Aorta (tissue), 5 donors: Measurements from ENCODE around the gene MAPKAPK2. TPM values are rescaled to one million over a fixed set of nuclear protein-coding genes. Genes with fewer than 3 reads are reported as not detected.

Experiments
- ATAC-seq: fragments of 200-7000 bp; cut with Tn5 transposase; one replicate; pipeline ENCODE4 v1.9.1; 2022; ENCODE audit warnings: moderate library complexity; ENCODE audit not compliant: low FRiP score
- DNase-seq, 2 donors: peaks; one replicate each; pipeline ENCODE4 v3.0.0-alpha.2; 2020
- H3K27ac ChIP-seq, 2 donors: one replicate each; pipeline ENCODE4 v1.5.1; 2013; ENCODE audit warnings: low read length in 2 of 2, mild to moderate bottlenecking in 2 of 2, moderate library complexity in 2 of 2, control low read depth in 1 of 2, inconsistent platforms in 1 of 2, low read depth in 1 of 2
- H3K27me3 ChIP-seq, 2 donors: one replicate each; pipeline ENCODE4 v1.6.1; 2013; ENCODE audit warnings: control low read depth in 1 of 2, low read length in 1 of 2, mild to moderate bottlenecking in 1 of 2, moderate library complexity in 1 of 2; ENCODE audit not compliant: insufficient read depth in 2 of 2, control insufficient read depth in 1 of 2
- H3K36me3 ChIP-seq, 2 donors: one replicate each; pipeline ENCODE4 v1.6.1; 2013; ENCODE audit warnings: control low read depth in 1 of 2, low read length in 1 of 2, mild to moderate bottlenecking in 1 of 2; ENCODE audit not compliant: insufficient read depth in 2 of 2, control insufficient read depth in 1 of 2
- H3K4me1 ChIP-seq, 2 donors: one replicate each; pipeline ENCODE4 v1.6.1; 2013; ENCODE audit warnings: low read length in 2 of 2, control low read depth in 1 of 2, mild to moderate bottlenecking in 1 of 2, moderate library complexity in 1 of 2; ENCODE audit not compliant: insufficient read depth in 2 of 2, control insufficient read depth in 1 of 2
- H3K4me3 ChIP-seq, 2 donors: one replicate each; pipeline ENCODE4 v1.5.1; 2013; ENCODE audit warnings: low read length in 2 of 2, control low read depth in 1 of 2, mild to moderate bottlenecking in 1 of 2
- H3K9me3 ChIP-seq: one replicate; pipeline ENCODE4 v1.6.1; 2013; ENCODE audit warnings: mild to moderate bottlenecking, low read length; ENCODE audit not compliant: control insufficient read depth
- WGBS, 2 donors: extraction: QIAGEN DNeasy Blood & Tissue Kit; methylation state at CpG; one replicate each; pipeline ENCODE4 v1.1.7; 2013; 5-methylcytosine and 5-hydroxymethylcytosine counted together
- intact Hi-C, 2 donors: fragments of 100-400 bp; cut with DNase I; formaldehyde crosslinking; loops; one replicate each; pipeline versions ENCODE4 v1.14.2 to v1.15.0; 2022
- polyA plus RNA-seq, 2 donors: library from polyadenylated mRNA; stranded (reverse); fragments of 200-250 nt; gene quantifications; one replicate each; pipeline ENCODE4 v1.2.3, GENCODE V29; 2013
- total RNA-seq, 2 donors: library from RNA; stranded (reverse); fragmentation: NEBNext Ultra II Directional; extraction: Animal tissue kit (Norgen Biotek cat#: 25700); gene quantifications; one replicate each; pipeline ENCODE4 v1.2.1, GENCODE V29; 2021
- donor health status: healthy with polysubstance abuse.
- donor health status: Bipolar disorder and iron deficiency.
- donor health status: DM: no; HTN: no; CAD: no.
- donor health status: DM: no; HTN: no; CAD: no.
- donor health status: DM: yes; HTN: yes; CAD: no.

Gene MAPKAPK2
- total and polyA plus RNA-seq, 4 donors, result 40.2 to 117 (median 67.7) TPM

GRCh38 chr1:206734499-206735142 lies 49.9 kb downstream of the MAPKAPK2 start:
- WGBS, 2 donors, result 74 to 75% methylated on average over 9 of the region's 9 CpGs
- ATAC-seq (peak; percentile 60), DNase-seq (peak; percentile 60 to 83)
- Histone ChIP-seq H3K4me1 (no peaks in the 10 kb centered on the region), H3K27me3 (no peaks in the 10 kb centered on the region), H3K4me3 (no peak overlapping the region), H3K9me3 (no peaks in the 10 kb centered on the region), H3K36me3 (peaks cover 1 to 15% of the 10 kb centered on the region in 2 donors), H3K27ac (no peak overlapping the region)
- intact Hi-C loops, result loop anchor here in 1 of 2 donors (5.0 to 10.0 kb wide), 2 partner anchors 102 to 170 kb away; no protein-coding TSS in a partner anchor

GRCh38 chr1:206735553-206736031 lies 50.9 kb downstream of the MAPKAPK2 start:
- no peak for ATAC-seq
- intact Hi-C loops, result loop anchor here in 1 of 2 donors (5.0 to 10.0 kb wide), 2 partner anchors 103 to 169 kb away; no protein-coding TSS in a partner anchor
- DNase-seq, result peak in 1 of 2 donors; percentile 67
- H3K36me3 ChIP-seq, result peaks cover 0 to 14% of the 10 kb centered on the region in 2 donors
- WGBS, 2 donors, result 53 to 60% methylated on average over 5 of the region's 5 CpGs
- H3K27ac ChIP-seq, result no peak overlapping the region
- H3K4me3 ChIP-seq, result no peak overlapping the region
- no peaks in the 10 kb centered on the region for H3K4me1 ChIP-seq
- no peaks in the 10 kb centered on the region for H3K9me3 ChIP-seq
- H3K27me3 ChIP-seq, result no peaks in the 10 kb centered on the region

- ATAC-seq (no peak), DNase-seq (no peak)
- Histone ChIP-seq H3K36me3 (peaks cover 0 to 6% of the 10 kb centered on the region in 2 donors), H3K27ac (no peak overlapping the region), H3K4me1 (no peaks in the 10 kb centered on the region), H3K9me3 (no peaks in the 10 kb centered on the region), H3K4me3 (no peak overlapping the region), H3K27me3 (no peaks in the 10 kb centered on the region)
- 85 to 87% methylated on average over 14 of the region's 14 CpGs for WGBS, 2 donors
- intact Hi-C loops, result loop anchor here in 1 of 2 donors (5.0 to 10.0 kb wide), 2 partner anchors 105 to 168 kb away; no protein-coding TSS in a partner anchor
Measured at GRCh38 chr1:206736878-206737728, 52.4 kb downstream of the MAPKAPK2 start.

DNA sequence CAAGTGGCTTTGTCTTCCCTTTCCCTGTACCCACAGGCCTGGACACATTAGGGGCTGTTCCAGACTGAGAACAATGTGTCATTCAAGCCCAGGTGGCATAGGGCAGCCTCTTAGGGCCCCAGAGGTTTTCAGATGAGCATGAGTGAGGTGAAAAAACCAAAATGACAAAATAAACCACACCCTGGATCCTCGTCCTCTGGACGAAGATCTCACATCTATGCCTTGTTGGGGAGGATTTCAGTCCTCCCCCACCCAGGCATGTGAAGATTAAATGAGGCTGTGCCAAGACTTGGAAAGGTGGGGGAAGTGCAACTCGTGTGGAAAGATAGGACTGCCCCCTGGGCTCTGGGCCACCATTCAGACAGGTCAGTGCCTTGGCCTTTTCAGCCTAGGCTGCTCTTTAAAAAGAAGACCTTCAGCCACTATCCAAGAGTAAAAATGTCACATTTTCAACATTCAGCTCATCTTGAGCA lies 53.1 kb downstream of the MAPKAPK2 start:
- Histone ChIP-seq H3K4me3 (no peak overlapping the region), H3K9me3 (no peaks in the 10 kb centered on the region), H3K27me3 (no peaks in the 10 kb centered on the region), H3K36me3 (peaks cover 0 to 3% of the 10 kb centered on the region in 2 donors), H3K27ac (no peak overlapping the region), H3K4me1 (no peaks in the 10 kb centered on the region)
- intact Hi-C loops, result loop anchor here in 1 of 2 donors (5.0 to 10.0 kb wide), 2 partner anchors 105 to 167 kb away; no protein-coding TSS in a partner anchor
- ATAC-seq (no peak), DNase-seq (no peak)
- WGBS, 2 donors, result 43 to 53% methylated on average over 3 of the region's 3 CpGs

DNA sequence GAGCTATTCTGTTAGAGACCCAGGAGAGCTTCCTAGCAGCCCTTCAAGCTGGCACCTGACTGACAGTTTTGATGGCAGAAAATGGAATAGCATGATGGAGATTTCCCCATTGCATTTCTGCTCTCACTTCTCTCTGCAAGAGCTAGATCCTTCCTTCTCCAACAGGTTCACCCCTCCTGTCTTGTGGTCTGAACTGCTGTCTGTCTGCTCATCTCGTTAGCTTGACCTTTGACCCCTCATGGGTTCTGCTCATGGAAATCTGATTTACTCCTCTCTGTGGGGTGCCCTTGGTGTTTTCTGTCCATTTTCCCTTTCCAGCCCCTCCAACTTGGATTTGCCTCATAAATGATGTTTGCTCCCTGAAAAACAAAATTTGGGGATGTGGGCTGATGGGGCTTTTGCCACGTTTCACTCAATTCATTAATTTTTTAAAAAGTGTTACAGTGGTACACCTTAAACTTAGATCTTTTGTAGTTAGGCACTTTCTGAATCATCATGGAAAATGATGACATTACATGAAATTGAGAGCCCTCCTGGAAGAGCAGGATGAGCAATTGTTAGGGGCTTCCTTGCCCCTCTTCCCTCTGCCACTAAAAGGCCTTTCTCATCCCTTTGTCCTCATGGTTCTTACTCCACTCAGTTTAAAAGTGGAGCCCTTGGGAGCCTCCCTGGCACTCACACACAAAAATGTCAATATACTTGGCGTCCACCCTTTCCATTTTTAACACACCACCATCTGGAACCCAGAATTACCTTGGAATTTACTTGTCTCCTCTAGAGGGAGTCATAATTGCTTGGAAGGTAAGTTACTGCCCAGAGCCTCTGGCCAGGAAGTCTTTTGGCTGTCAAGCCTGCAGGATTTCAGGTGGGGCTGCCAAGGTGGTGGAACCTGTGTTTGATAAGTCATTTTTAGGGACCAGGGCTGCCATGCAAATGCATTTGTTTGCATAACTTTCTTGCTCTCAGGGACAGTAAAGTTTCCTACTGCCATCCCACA lies 54.0 kb downstream of the MAPKAPK2 start:
- intact Hi-C loops, result loop anchor here in 1 of 2 donors (5.0 to 10.0 kb wide), 2 partner anchors 106 to 166 kb away; no protein-coding TSS in a partner anchor
- Histone ChIP-seq H3K27ac (no peak overlapping the region), H3K4me1 (no peaks in the 10 kb centered on the region), H3K4me3 (no peak overlapping the region), H3K27me3 (no peaks in the 10 kb centered on the region), H3K9me3 (no peaks in the 10 kb centered on the region), H3K36me3 (no peaks in the 10 kb centered on the region)
- ATAC-seq, result no peak
- DNase-seq, result no peak
- 55 to 58% methylated on average over 3 of the region's 3 CpGs for WGBS, 2 donors

DNA sequence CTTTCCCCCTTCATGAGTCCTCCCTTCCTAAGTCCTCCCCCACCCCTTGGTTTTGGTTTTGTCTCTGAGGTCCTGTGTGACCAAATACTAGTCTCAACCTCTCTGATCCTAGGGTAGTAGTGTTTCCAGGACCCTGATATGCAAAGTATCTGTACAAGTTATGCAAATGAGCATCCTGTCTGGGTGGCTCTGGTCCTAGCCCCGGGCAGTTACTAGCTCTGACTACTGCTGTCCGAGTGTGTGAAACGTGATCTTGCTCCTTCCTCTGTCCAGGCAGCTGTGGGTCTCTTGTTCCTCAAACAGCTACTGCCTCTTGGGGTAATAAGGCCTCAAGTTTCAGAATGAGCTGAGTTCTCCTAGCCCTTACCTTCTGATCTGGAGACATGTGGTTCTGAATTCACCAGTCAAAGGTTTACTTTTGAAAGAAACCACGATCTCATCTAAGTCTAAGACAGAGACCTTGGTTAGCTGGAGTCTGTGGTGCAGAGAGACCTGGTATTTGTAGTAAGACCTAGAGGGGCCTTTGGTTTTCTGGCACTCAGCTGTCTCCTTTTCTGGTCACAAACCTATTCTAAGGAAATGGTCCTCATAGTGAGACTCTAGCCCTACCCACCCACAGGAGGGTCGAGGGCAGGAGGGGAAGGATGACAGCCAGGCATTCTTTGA lies 54.8 kb downstream of the MAPKAPK2 start:
- no peak overlapping the region for H3K27ac ChIP-seq
- DNase-seq (peak in 1 of 2 donors; percentile 65), ATAC-seq (no peak)
- H3K36me3 ChIP-seq, result no peaks in the 10 kb centered on the region
- intact Hi-C loops, result loop anchor here in 1 of 2 donors (5.0 to 10.0 kb wide), 2 partner anchors 107 to 165 kb away; no protein-coding TSS in a partner anchor
- no peak overlapping the region for H3K4me3 ChIP-seq
- WGBS, 2 donors, result 38 to 43% methylated on average over 5 of the region's 5 CpGs
- H3K27me3 ChIP-seq, result no peaks in the 10 kb centered on the region
- no peaks in the 10 kb centered on the region for H3K4me1 ChIP-seq
- H3K9me3 ChIP-seq, result no peaks in the 10 kb centered on the region

- H3K27ac ChIP-seq, result no peak overlapping the region
- no peaks in the 10 kb centered on the region for H3K27me3 ChIP-seq
- DNase-seq, result no peak
- H3K4me1 ChIP-seq, result no peaks in the 10 kb centered on the region
- no peaks in the 10 kb centered on the region for H3K36me3 ChIP-seq
- ATAC-seq, result no peak
- 84 to 90% methylated on average over 6 of the region's 6 CpGs for WGBS, 2 donors
- no peak overlapping the region for H3K4me3 ChIP-seq
- no peaks in the 10 kb centered on the region for H3K9me3 ChIP-seq
- intact Hi-C loops, result no loop called here
Measured at GRCh38 chr1:206741142-206741701, 56.5 kb downstream of the MAPKAPK2 start.
